Measurements from ENCODE around the gene FERD3L. TPM values are rescaled to one million over a fixed set of nuclear protein-coding genes. Genes with fewer than 3 reads are reported as not detected.
A peak's percentile ranks its signal among the peaks of the same experiment; 100 is the strongest.

The FERD3L gene
- total and polyA plus RNA-seq, 2 of the 8 experiments (the other 6 are each of a cell fraction or from before 2014, with no cell fraction given) = not detected

DNA sequence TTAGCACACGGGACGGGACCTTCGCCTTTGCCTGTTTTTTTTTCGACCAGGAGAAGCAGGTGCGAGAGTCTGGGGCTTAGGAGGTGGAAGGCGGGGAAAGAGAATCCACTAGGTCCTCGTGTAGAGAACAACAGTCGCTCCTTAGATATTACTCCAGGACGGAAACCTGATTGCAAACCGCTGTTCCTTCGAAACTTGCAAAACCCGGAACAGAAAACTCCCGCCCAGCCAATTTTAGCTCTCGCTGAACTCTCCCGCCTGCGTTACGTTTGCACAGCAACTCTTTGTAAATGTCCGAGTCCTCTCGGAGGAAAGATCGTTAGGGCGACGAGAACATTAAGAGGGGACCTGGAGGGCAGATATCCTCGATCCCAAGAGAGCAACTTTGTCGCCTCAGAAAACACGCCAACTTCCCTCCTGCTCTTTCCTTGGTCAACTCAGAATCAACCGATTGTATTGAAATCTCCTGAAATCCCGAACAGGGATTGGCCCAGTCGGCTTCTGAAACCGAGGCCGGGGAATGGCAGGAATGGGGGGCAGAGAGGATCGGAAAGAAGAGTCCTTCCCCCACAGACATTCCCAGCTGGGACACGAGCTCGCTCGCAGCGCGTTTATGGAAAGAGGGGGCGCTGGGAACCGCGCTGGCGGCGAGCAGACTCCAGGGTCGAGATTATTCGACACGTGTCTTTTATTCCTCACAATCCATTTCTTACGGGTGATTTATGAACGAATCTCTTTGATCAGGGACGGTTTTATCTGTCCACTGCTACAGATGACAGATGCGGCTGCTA, 37.7 kb downstream of the FERD3L start (continued):
- TF ChIP-seq EGR1 (IDR thresholded peaks at IDR 0.05; ENCODE audit: borderline replicate concordance, low read depth, low read length) = no peak
- no peak for TF ChIP-seq CBX5 (IDR thresholded peaks at IDR 0.05; ENCODE audit: low read depth, low read length)
- TF ChIP-seq, protein P1, sequence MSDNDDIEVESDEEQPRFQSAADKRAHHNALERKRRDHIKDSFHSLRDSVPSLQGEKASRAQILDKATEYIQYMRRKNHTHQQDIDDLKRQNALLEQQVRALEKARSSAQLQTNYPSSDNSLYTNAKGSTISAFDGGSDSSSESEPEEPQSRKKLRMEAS (IDR thresholded peaks at IDR 0.05) = peak; percentile 33; the same call in 1 of the 2 replicates
- TF ChIP-seq HDAC6 (IDR thresholded peaks at IDR 0.05; ENCODE audit: low read depth, low read length) = no peak
- TF ChIP-seq SAP30 (IDR thresholded peaks at IDR 0.05; ENCODE audit: insufficient read depth, insufficient replicate concordance, low read length) = peak; percentile 23

Data from H1 (cell line).